GM12878 (cell line): ENCODE results near the gene PRPF31. TPM values are rescaled to one million over a fixed set of nuclear protein-coding genes. Genes with fewer than 3 reads are reported as not detected.

Source experiments
- CEBPB ChIP-seq, 2 experiments: fragments of 150-350 bp in 1 of 2; IDR thresholded peaks; 2 replicates each; pipeline ENCODE4 v1.6.1; 2012 to 2014; ENCODE audit warnings: low read depth in 2 of 2, low read length in 2 of 2, borderline replicate concordance in 1 of 2, inconsistent platforms in 1 of 2
- CHD2 ChIP-seq: IDR thresholded peaks from 2 replicates; pipeline ENCODE4 v1.6.1; 2011; ENCODE audit warnings: low read depth, low read length, improper control_type of control experiment, borderline replicate concordance
- FOXK2 ChIP-seq: fragments of 450-650 bp; IDR thresholded peaks from 2 replicates; pipeline ENCODE4 v1.6.1; 2017; ENCODE audit warnings: mild to moderate bottlenecking, moderate library complexity
- LARP7 ChIP-seq: fragments of 450-650 bp; IDR thresholded peaks from 2 replicates; pipeline ENCODE4 v1.6.1; 2017; ENCODE audit warnings: mild to moderate bottlenecking
- NR2C1 ChIP-seq: fragments of 450-650 bp; IDR thresholded peaks from 2 replicates; pipeline ENCODE4 v1.6.1; 2017; ENCODE audit warnings: antibody characterized with exemption, mild to moderate bottlenecking, moderate library complexity
- POLR2AphosphoS5 ChIP-seq: IDR thresholded peaks from 2 replicates; pipeline ENCODE4 v1.6.1; 2011; ENCODE audit warnings: mild to moderate bottlenecking, low read length, inconsistent platforms
- SIN3A ChIP-seq: IDR thresholded peaks from 2 replicates; pipeline ENCODE4 v1.6.1; 2012; ENCODE audit warnings: low read depth, low read length, improper control_type of control experiment
- SPI1 ChIP-seq: IDR thresholded peaks from 2 replicates; pipeline ENCODE4 v1.6.1; 2011; ENCODE audit warnings: low read depth, mild to moderate bottlenecking, low read length, moderate library complexity, borderline replicate concordance; ENCODE audit not compliant: insufficient read depth
- SREBF1 ChIP-seq: IDR thresholded peaks from 2 replicates; pipeline ENCODE4 v1.6.1; 2012; ENCODE audit warnings: mild to moderate bottlenecking, low read length
- YY1 ChIP-seq: IDR thresholded peaks from 2 replicates; pipeline ENCODE4 v1.6.1; 2011; ENCODE audit warnings: low read depth, mild to moderate bottlenecking, low read length
- polyA plus RNA-seq, 11 experiments: library from polyadenylated mRNA; depleted of rRNA in 4 of 11; unstranded in 6 of 11; stranded (reverse) in 5 of 11; fragments of >200 nt; fragmentation: Nextera tagmentation in 4 of 11; fragmentation: Illumina TruSeq in 1 of 11; extraction: Ambion mirVana in 4 of 11; extraction: Trizol in 1 of 11; gene quantifications; 1 replicate in 1 of 11; 2 replicates in 10 of 11; pipeline versions ENCODE4 v1.2.1 to v1.2.3, GENCODE V29; 2011 to 2016; ENCODE audit warnings: inconsistent platforms in 2 of 11, missing spikeins in 2 of 11, low read depth in 1 of 11
- total RNA-seq, 4 experiments: library from RNA; depleted of rRNA in 3 of 4; stranded (reverse); fragments of >200 nt in 3 of 4; fragmentation: Illumina TruSeq in 1 of 4; extraction: Trizol in 1 of 4; gene quantifications; 2 replicates each; pipeline versions ENCODE4 v1.2.1 to v1.2.3, GENCODE V29; 2013 to 2021
- TF ChIP-seq, protein P1 (sequence below): fragments of 450-650 bp; IDR thresholded peaks from 2 replicates; pipeline ENCODE4 v1.6.1; 2018; ENCODE audit warnings: borderline replicate concordance, mild to moderate bottlenecking; ENCODE audit not compliant: partially characterized antibody
- TF ChIP-seq, protein P2 (sequence below): fragments of 150-350 bp; IDR thresholded peaks from 2 replicates; pipeline ENCODE4 v1.6.1; 2014; ENCODE audit warnings: mild to moderate bottlenecking, low read depth, low read length
- TF ChIP-seq, protein P3 (sequence below): IDR thresholded peaks from 2 replicates; pipeline ENCODE4 v1.6.1; 2011; ENCODE audit warnings: mild to moderate bottlenecking, low read depth, low read length, moderate library complexity; ENCODE audit not compliant: insufficient replicate concordance
- TF ChIP-seq, protein P4 (sequence below), 3 experiments: IDR thresholded peaks in 2 of 3; conservative IDR thresholded peaks in 1 of 3; 2 replicates each; pipeline ENCODE4 v1.5.1; 2011; ENCODE audit warnings: low read depth in 3 of 3, low read length in 3 of 3, mild to moderate bottlenecking in 3 of 3, control low read depth in 2 of 3, moderate library complexity in 2 of 3, inconsistent platforms in 1 of 3, mixed read lengths in 1 of 3; ENCODE audit not compliant: control insufficient read depth in 2 of 3, insufficient read depth in 1 of 3; ENCODE audit errors: extremely low read depth in 1 of 3
- TF ChIP-seq, protein P5 (sequence below): fragments of 450-650 bp; IDR thresholded peaks from 2 replicates; pipeline ENCODE4 v1.6.1; 2018; ENCODE audit warnings: mild to moderate bottlenecking, low read depth, moderate library complexity; ENCODE audit not compliant: partially characterized antibody
- TF ChIP-seq, protein P6 (sequence below): IDR thresholded peaks from 2 replicates; pipeline ENCODE4 v1.6.1; 2012; ENCODE audit warnings: low read depth, low read length, improper control_type of control experiment
- TF ChIP-seq, protein P7 (sequence below): IDR thresholded peaks from 2 replicates; pipeline ENCODE4 v1.6.1; 2012; ENCODE audit warnings: low read depth, low read length, improper control_type of control experiment

The PRPF31 gene
- total and polyA plus RNA-seq, 10 of the 15 experiments (the other 5 are each of a cell fraction or from before 2014, with no cell fraction given), result 2.7 to 170 (median 69.7) TPM

DNA sequence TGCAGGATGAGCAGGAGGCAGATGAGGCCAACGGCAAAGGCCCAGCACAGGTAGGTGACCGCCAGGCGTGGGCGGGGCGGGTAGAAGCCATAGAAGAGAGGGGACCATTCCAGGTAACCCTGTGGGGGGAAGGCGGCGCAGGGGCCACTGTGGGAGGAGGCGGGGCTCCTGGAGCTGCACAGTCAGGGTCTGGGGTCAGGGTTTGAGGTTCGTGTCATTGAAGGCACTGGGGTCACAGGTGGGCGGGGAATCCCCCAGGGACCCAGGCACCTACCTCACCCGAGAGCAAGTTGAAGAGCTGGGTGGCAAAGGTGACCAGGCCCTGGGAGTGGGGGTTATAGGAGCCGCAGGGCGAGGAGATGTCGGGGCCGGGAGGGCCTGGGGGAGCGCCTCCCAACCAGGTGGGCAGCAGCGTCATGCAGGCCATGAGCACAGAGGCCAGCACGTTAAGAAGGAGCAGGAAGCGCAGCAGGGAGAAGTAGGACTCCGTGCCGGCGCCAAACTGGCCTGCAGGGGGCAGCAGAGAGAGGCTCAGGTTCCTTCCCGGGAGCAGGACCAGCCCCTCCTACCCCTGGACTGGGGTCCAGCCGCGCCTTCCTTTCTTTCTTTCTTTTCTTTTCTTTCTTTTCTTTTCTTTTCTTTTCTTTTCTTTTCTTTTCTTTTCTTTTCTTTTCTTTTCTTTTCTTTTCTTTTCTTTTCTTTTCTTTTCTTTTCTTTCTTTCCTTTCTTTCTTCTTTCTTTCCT, 52.8 kb downstream of the PRPF31 start (continued):
- TF ChIP-seq, protein P1, sequence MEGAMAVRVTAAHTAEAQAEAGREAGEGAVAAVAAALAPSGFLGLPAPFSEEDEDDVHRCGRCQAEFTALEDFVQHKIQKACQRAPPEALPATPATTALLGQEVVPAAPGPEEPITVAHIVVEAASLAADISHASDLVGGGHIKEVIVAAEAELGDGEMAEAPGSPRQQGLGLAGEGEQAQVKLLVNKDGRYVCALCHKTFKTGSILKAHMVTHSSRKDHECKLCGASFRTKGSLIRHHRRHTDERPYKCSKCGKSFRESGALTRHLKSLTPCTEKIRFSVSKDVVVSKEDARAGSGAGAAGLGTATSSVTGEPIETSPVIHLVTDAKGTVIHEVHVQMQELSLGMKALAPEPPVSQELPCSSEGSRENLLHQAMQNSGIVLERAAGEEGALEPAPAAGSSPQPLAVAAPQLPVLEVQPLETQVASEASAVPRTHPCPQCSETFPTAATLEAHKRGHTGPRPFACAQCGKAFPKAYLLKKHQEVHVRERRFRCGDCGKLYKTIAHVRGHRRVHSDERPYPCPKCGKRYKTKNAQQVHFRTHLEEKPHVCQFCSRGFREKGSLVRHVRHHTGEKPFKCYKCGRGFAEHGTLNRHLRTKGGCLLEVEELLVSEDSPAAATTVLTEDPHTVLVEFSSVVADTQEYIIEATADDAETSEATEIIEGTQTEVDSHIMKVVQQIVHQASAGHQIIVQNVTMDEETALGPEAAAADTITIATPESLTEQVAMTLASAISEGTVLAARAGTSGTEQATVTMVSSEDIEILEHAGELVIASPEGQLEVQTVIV, result no peak
- TF ChIP-seq, protein P2, sequence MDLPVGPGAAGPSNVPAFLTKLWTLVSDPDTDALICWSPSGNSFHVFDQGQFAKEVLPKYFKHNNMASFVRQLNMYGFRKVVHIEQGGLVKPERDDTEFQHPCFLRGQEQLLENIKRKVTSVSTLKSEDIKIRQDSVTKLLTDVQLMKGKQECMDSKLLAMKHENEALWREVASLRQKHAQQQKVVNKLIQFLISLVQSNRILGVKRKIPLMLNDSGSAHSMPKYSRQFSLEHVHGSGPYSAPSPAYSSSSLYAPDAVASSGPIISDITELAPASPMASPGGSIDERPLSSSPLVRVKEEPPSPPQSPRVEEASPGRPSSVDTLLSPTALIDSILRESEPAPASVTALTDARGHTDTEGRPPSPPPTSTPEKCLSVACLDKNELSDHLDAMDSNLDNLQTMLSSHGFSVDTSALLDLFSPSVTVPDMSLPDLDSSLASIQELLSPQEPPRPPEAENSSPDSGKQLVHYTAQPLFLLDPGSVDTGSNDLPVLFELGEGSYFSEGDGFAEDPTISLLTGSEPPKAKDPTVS, result no peak
- TF ChIP-seq CHD2 (no peak), SREBF1 (no peak), SIN3A (no peak), CEBPB (IDR thresholded peaks at IDR 0.05; ENCODE audit: borderline replicate concordance in 1 of 2, low read depth in 2 of 2, low read length in 2 of 2) (no peak), FOXK2 (no peak), POLR2AphosphoS5 (no peak), YY1 (0 out of 2 replicates have a peak, but pooled peaks have one; percentile 19), LARP7 (0 out of 2 replicates have a peak, but pooled peaks have one; percentile 23), SPI1 (no peak), NR2C1 (no peak)
- TF ChIP-seq, protein P3, sequence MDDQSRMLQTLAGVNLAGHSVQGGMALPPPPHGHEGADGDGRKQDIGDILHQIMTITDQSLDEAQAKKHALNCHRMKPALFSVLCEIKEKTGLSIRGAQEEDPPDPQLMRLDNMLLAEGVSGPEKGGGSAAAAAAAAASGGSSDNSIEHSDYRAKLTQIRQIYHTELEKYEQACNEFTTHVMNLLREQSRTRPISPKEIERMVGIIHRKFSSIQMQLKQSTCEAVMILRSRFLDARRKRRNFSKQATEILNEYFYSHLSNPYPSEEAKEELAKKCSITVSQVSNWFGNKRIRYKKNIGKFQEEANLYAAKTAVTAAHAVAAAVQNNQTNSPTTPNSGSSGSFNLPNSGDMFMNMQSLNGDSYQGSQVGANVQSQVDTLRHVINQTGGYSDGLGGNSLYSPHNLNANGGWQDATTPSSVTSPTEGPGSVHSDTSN, result no peak
- TF ChIP-seq, protein P4, sequence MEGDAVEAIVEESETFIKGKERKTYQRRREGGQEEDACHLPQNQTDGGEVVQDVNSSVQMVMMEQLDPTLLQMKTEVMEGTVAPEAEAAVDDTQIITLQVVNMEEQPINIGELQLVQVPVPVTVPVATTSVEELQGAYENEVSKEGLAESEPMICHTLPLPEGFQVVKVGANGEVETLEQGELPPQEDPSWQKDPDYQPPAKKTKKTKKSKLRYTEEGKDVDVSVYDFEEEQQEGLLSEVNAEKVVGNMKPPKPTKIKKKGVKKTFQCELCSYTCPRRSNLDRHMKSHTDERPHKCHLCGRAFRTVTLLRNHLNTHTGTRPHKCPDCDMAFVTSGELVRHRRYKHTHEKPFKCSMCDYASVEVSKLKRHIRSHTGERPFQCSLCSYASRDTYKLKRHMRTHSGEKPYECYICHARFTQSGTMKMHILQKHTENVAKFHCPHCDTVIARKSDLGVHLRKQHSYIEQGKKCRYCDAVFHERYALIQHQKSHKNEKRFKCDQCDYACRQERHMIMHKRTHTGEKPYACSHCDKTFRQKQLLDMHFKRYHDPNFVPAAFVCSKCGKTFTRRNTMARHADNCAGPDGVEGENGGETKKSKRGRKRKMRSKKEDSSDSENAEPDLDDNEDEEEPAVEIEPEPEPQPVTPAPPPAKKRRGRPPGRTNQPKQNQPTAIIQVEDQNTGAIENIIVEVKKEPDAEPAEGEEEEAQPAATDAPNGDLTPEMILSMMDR (IDR thresholded peaks at IDR 0.05 in 2 of 3, conservative IDR thresholded peaks at IDR 0.05 in 1 of 3; ENCODE audit: control insufficient read depth in 2 of 3, extremely low read depth in 1 of 3, insufficient read depth in 1 of 3, low read depth in 3 of 3, low read length in 3 of 3), result peak; percentile 72 to 91 (median 81)
- TF ChIP-seq, protein P5, sequence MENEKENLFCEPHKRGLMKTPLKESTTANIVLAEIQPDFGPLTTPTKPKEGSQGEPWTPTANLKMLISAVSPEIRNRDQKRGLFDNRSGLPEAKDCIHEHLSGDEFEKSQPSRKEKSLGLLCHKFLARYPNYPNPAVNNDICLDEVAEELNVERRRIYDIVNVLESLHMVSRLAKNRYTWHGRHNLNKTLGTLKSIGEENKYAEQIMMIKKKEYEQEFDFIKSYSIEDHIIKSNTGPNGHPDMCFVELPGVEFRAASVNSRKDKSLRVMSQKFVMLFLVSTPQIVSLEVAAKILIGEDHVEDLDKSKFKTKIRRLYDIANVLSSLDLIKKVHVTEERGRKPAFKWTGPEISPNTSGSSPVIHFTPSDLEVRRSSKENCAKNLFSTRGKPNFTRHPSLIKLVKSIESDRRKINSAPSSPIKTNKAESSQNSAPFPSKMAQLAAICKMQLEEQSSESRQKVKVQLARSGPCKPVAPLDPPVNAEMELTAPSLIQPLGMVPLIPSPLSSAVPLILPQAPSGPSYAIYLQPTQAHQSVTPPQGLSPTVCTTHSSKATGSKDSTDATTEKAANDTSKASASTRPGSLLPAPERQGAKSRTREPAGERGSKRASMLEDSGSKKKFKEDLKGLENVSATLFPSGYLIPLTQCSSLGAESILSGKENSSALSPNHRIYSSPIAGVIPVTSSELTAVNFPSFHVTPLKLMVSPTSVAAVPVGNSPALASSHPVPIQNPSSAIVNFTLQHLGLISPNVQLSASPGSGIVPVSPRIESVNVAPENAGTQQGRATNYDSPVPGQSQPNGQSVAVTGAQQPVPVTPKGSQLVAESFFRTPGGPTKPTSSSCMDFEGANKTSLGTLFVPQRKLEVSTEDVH, result no peak
- TF ChIP-seq, protein P6, sequence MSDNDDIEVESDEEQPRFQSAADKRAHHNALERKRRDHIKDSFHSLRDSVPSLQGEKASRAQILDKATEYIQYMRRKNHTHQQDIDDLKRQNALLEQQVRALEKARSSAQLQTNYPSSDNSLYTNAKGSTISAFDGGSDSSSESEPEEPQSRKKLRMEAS, result no peak
- TF ChIP-seq, protein P7, sequence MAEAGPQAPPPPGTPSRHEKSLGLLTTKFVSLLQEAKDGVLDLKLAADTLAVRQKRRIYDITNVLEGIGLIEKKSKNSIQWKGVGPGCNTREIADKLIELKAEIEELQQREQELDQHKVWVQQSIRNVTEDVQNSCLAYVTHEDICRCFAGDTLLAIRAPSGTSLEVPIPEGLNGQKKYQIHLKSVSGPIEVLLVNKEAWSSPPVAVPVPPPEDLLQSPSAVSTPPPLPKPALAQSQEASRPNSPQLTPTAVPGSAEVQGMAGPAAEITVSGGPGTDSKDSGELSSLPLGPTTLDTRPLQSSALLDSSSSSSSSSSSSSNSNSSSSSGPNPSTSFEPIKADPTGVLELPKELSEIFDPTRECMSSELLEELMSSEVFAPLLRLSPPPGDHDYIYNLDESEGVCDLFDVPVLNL, result no peak
